BE2C (cell line): ENCODE data around the gene CUL4A.

ENCODE experiments used
- DNase-seq: peaks from one replicate; pipeline ENCODE4 v3.0.0-alpha.2; 2020
- H3K27me3 ChIP-seq: fragments of 250-450 bp; sonication (Bioruptor Pico); 2 replicates; pipeline ENCODE4 v1.5.1; 2020; ENCODE audit warnings: mild to moderate bottlenecking
- H3K36me3 ChIP-seq: fragments of 250-450 bp; sonication (Bioruptor Pico); 2 replicates; pipeline ENCODE4 v1.5.1; 2020; ENCODE audit warnings: mild to moderate bottlenecking
- H3K4me1 ChIP-seq: fragments of 250-450 bp; sonication (Bioruptor Pico); 2 replicates; pipeline ENCODE4 v1.5.1; 2020
- H3K4me3 ChIP-seq: 2 replicates; pipeline ENCODE4 v1.5.1; 2011; ENCODE audit warnings: low read depth, low read length
- H3K9me3 ChIP-seq: fragments of 250-450 bp; sonication (Bioruptor Pico); 2 replicates; pipeline ENCODE4 v1.5.1; 2020
- TF ChIP-seq, protein P1 (sequence below): IDR thresholded peaks from 2 replicates; pipeline ENCODE4 v1.5.1; 2012; ENCODE audit warnings: mild to moderate bottlenecking, low read depth, low read length

Gene CUL4A

DNA sequence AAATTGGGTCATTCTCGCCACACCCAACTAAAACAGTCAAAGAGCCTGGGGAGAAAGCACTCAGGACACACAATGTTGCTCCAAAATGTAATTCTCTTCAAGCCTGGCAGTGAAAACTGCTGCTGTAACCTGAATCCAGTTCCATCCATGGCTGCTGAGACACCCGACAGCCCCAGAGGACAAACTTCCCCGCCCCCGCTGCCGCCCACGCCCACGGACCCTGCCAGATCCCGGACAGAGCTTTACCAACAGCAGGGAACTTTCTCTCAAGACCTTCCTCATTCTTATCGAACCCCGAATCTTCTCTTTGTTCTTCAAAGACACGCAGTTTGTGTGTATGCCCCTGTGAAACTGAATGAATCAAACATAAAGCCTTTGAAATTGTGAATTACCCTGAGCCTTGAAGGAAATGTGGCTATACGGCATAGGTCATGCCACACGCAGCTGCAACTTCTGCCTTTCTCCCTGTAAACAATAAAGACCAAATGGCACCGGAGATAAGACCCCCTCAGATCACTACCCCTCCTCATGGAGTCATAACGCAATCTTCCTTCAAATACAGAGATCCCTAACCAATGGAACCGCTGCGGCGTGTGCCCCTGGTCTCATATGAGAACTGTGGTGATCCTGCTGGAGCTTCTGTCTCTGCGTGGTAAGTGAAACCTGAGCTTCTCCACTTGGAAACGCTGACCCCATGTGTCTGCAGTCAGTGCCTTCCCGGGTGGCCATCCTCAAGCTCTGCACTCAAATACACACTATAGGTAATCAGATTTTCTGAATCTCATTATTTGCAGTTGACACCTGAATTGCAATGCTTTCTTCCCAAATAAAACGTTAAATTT lies 82.8 kb downstream of the CUL4A start:
- H3K4me3 ChIP-seq: no peak overlapping the region

DNA sequence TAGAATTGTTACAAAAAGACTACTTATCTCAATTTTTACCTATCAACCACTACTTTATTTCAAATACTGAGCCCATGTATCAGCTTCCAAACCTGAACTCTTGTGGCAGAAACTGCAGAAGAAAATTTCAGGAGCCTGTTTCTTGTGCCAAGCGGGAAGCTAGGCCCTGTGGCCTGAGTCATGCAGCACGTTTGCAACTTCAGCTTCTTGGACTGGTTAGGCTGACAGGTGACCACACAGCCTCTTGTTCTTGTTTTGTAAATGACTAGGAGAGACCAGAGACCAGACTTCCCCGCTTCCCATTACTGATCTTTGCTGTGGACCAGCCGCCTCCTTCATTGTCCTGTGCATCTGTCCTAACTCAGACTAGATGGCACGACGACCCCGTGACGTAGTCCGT lies 84.3 kb downstream of the CUL4A start:
- TF ChIP-seq, protein P1, sequence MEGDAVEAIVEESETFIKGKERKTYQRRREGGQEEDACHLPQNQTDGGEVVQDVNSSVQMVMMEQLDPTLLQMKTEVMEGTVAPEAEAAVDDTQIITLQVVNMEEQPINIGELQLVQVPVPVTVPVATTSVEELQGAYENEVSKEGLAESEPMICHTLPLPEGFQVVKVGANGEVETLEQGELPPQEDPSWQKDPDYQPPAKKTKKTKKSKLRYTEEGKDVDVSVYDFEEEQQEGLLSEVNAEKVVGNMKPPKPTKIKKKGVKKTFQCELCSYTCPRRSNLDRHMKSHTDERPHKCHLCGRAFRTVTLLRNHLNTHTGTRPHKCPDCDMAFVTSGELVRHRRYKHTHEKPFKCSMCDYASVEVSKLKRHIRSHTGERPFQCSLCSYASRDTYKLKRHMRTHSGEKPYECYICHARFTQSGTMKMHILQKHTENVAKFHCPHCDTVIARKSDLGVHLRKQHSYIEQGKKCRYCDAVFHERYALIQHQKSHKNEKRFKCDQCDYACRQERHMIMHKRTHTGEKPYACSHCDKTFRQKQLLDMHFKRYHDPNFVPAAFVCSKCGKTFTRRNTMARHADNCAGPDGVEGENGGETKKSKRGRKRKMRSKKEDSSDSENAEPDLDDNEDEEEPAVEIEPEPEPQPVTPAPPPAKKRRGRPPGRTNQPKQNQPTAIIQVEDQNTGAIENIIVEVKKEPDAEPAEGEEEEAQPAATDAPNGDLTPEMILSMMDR: no peak
- no peaks in the 10 kb centered on the region for H3K36me3 ChIP-seq
- peaks cover 48% of the 10 kb centered on the region for H3K27me3 ChIP-seq
- no peaks in the 10 kb centered on the region for H3K4me1 ChIP-seq
- H3K4me3 ChIP-seq: no peak overlapping the region
- H3K9me3 ChIP-seq: no peaks in the 10 kb centered on the region
- no peak for DNase-seq

More for the DNA sequence above, 82.8 kb downstream of the CUL4A start:
- Histone ChIP-seq H3K4me1 (no peaks in the 10 kb centered on the region), H3K27me3 (peaks cover 58% of the 10 kb centered on the region), H3K36me3 (no peaks in the 10 kb centered on the region), H3K9me3 (no peaks in the 10 kb centered on the region)
- no peak for DNase-seq
- TF ChIP-seq, protein P1: no peak

DNA sequence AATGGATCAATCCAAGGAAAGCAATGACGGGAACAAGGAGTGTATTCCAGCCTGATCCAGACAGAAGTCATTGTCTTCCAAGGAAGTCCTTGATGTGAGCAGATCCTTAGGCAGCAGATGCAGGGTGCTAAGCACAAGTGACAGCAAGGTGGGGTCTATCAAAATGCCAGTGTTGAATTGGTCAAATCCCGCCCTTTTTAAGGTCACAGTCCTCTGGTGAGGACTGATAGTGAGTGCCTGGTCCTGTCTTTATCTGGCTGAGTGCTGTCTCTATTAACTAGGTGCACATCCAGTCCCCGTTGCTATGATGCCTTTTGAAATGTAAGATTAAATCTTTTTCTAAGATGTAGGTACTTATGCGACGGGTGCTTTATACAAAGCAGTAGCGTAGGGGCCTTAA lies 86.4 kb downstream of the CUL4A start:
- Histone ChIP-seq H3K36me3 (no peaks in the 10 kb centered on the region), H3K4me3 (no peak overlapping the region), H3K4me1 (no peaks in the 10 kb centered on the region), H3K9me3 (no peaks in the 10 kb centered on the region), H3K27me3 (peaks cover 27% of the 10 kb centered on the region)
- TF ChIP-seq, protein P1: no peak
- DNase-seq: no peak

DNA sequence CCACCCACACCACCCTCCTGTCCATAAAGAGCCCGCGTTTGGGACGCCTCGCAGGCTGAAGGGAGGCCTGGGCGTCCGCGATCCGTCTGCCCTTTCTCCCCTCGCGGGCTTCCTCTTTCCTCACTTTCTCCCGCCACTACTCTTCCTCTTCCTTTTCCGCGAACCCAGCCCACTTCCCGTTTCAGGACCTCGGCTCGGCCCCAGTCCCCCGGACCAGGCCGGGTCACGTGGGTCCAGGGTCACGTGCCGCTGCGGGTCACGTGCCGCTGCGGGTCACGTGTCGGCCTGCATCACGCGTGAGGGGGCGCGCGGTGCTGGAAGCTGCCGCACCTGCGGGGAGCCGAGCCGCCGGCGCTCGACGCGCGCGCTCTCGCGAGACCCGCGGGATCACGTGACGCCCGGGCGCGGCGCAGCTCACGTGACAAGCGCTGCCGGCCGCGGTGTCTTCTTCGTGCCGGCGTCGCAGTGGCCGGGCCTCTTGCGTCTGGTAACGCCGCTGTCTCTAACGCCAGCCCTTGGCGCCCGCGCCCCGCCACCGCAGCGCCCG lies 87.5 kb downstream of the CUL4A start, which contains the start of gene LAMP1:
Gene LAMP1 (plus strand): TSS at position 417 of the 547 bp plus-strand sequence. CDS start 196 bp downstream, outside the sequence.
- DNase-seq: peak; percentile 99
- Histone ChIP-seq H3K27me3 (peaks cover 16% of the 10 kb centered on the region), H3K4me1 (no peaks in the 10 kb centered on the region), H3K36me3 (no peaks in the 10 kb centered on the region), H3K4me3 (peak within 1 kb of the TSS; percentile 96), H3K9me3 (no peaks in the 10 kb centered on the region)
- TF ChIP-seq, protein P1: no peak

DNA sequence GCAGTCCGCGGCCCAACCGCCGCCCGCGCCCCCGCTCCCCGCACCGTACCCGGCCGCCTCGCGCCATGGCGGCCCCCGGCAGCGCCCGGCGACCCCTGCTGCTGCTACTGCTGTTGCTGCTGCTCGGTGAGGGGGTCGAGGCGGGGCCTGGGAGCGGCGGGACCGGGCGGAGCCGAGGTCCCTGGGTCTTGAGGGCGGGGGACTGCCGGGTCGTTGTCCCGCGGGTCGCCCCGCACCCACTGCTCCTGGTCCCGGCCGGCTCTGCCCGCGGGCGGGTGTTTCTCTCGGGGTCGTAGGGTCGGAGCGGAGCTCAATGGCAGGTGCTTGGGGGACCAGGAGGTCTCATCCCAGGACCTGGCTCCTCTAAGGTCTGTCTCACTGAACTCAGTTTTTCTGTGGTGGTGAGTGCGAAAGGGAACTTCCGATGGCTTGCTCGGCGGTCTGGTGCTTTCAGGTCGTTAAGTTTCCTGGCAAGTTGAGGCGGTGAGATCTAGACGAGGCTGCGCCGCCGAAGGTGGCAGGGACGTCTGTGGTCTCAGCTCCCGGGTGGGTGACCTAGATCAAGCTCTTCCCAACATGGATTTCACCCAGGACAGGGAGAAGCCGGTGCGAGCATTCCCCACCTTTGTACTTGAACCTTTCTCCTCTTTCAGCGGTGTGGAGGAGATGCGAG lies 88.1 kb downstream of the CUL4A start:
- H3K9me3 ChIP-seq: no peaks in the 10 kb centered on the region
- TF ChIP-seq, protein P1: no peak
- DNase-seq: peak; percentile 22
- no peaks in the 10 kb centered on the region for H3K4me1 ChIP-seq
- H3K36me3 ChIP-seq: no peaks in the 10 kb centered on the region
- peak overlapping the region; percentile 96 for H3K4me3 ChIP-seq
- peaks cover 10% of the 10 kb centered on the region for H3K27me3 ChIP-seq
